Cerebellar cortex (tissue), 1 donor: ENCODE data around the gene PPOX.

Experiments used
- DNase-seq: peaks from one replicate; pipeline ENCODE4 v3.0.0-alpha.2; 2015; ENCODE audit warnings: low spot score

The PPOX gene

DNA sequence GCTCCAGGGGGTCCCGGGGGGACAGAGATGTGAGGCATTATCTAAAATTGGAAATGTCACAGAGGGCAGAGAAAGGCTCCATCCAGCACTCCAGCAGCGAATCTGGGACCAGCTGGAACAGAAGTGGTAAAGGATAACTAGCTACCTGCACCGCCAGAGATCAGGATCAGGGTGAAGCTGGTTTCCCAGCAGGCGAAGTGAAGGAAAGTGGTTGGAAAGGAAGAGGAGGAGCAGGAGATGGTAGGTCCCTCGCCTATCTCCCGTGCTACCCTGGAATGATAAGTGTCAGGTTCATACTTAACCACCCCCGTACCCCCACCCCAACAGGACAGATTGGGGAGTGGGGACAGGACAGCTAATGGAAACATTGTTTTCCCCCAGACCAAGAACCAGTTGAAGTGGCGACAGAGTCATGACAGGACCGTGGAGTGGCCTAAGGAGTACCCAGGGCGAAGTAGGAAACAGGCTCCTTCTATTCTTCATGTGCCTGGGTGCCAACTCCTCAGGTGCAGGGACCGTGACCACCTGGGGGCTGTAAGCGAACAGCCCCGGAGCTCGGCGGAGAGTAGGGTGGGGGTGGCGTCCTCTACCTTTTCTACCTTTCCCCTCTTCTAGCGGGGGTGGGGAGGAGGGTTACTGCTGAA lies 10.4 kb downstream of the PPOX start:
- no peak for DNase-seq

DNA sequence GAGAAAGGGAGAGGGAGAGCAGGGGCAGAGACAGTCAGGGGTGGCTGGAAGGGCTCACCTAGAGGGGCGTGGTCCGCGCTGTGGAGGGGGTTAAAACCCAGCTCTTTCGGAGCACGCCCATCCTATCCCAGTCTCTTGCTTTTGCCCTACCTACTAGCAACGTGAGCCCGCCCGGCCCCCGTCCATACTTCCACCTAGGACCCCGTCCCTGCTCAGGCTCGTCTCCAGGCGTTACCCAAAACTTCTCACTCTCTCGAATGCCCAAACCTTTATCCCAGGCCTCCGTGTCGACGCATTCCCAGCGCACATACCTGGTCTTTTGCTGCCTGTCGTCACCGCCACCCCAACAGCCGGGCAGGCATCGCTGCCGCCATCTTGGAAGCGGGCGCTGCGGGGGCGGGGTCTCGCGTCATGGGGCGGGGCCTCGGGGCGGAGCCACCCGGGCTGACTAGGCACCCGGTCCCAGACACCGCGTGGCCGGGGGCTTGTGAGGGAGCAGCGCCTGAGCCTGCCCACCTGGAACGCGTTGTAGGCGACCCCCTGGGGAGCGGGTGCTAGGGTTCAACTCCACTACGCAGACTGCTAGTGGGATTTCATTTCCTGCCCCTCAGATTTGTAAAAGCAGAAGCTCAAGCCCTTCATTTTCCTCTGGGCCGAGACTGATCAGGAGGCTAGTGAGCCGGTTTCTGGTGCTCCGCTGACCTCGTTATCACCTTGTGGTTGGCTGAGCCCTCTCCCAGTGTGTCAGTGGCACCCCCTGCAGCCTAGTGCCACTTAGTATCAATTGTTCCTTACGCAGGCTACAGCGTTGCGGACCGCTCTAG lies 11.1 kb downstream of the PPOX start, which contains the start of gene B4GALT3:
Gene B4GALT3, minus strand, starts transcription at position 396 of the 824 bp plus-strand sequence. CDS start 1,447 bp downstream, outside the sequence.
- DNase-seq = peak; percentile 84

DNA sequence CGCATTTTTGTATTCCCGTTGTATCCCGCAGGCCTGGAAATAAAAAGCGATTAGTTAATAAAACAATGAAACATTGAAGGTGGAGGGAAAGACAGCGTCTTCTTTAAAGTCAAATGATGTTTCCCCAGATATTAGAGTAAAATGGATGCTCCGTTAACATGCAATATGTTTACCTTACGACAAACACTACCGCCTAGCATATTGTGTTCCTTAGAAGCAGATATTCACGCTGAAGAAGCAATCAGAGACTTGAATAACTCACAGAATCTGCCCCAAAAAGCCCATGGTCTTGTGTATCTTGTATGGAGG lies 11.7 kb downstream of the PPOX start:
- no peak for DNase-seq

- DNase-seq = no peak
These were observed 13.5 kb downstream of the PPOX start for GRCh38 chr1:161179698-161180097.

GRCh38 chr1:161180639-161181038 lies 14.4 kb downstream of the PPOX start:
- peak; percentile 28 for DNase-seq

DNA sequence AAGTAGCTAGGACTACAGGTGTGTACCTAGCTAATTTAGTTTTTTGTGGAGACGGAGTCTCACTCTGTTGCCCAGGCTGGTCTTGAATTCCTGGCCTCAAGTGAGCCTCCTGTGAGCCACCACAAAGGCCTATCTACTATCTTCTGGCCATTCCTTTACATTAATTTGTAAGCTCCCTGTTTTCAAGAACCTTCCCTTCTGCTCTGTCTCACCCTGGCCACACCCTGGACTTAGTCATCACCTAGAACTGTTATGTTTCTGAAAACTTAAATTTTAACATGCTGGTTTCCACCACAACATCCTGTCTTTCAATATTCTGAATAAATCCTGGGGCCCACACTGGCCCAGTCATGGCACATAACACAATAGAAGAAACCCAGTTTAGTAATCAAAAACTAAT lies 16.0 kb downstream of the PPOX start:
- no peak for DNase-seq

DNA sequence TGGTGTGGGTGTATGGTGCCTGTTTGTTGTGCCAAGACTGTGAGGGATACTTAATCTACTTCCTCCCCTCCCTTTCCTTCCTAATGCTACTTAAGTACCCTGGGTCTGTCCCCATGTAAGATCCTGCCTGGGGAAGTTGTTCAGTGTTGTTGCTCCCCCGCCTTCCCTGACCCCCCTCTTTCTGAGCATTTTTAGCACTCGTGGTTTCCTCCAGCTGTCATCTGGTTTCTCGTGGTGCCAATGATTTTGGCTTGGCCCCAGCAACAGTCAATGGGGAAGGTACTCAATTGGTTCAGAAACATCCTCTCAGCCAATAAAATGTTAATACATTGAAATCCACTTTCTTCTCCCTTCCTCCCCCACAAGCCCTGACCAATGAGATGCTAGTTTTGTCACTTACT lies 19.1 kb downstream of the PPOX start:
- peak; percentile 64 for DNase-seq

GRCh38 chr1:161185732-161186311 lies 19.6 kb downstream of the PPOX start:
- no peak for DNase-seq

- no peak for DNase-seq
These were observed 21.1 kb downstream of the PPOX start for GRCh38 chr1:161187311-161187710.

DNA sequence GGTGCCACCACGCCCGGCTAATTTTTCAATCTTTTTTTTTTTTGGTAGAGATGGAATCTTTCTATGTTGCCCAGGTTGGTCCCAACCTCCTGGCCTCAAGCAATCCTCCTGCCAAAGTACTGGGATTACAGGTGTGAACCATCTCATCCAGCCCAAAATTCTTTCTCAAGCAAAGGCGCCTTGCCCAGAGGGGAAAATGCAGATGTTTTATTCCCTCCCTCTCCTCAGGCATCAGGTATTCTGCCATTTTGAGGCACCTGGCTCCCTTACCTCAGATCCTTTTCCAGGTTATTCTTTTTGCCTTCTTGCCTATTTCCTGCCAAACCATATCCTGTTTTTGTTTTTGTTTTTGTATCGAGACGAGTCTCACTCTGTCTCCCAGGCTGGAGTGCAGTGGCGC lies 22.2 kb downstream of the PPOX start:
- no peak for DNase-seq

- no peak for DNase-seq
These were observed 22.8 kb downstream of the PPOX start for GRCh38 chr1:161189036-161189435.

DNA sequence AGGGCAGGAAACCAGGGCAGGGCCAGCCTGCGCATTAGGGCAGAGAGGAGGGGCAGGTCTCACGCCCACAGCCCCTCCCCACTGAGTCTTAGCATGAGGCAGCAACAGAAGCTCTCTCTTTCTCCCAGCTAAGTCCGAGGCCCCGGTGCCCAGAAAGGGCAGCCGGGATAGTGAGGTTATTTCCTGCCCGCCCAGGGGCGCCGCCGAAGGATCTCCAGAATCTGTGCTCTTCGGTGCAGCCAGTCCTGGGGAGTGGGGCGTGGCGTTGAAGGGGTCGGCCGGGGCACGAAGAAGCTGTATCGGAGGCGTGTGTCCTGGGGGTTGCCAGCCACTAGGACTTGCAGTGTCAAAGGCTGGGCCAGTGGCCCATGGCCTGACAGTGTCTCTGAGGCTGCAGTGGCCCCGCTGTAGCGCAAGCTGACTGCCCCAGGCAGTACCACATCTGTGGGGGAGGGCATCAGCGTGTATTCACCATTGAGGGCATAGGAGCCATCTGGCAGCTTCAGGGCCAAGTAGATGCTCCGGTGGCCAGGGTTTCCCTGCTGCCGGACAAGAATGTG lies 24.8 kb downstream of the PPOX start:
- DNase-seq = no peak

DNA sequence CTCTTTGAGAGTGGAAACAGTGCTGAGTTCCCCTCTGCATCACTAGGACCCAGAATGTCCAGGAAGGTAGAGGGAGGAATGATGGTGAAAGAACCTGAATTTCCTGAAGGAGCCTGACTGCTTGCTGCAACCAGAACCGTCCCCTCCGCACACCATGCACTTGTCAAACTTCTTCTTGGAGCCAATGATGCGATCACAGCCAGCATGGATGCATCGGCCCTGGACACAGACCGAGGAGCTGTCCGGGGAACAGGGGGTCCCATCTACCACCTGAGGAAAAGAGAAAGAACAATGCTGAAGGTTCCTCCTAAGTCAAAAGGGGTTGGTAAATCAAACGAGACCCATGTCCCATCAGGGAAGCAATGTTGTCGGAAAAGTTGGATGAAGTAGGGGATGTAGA lies 25.7 kb downstream of the PPOX start:
- no peak for DNase-seq

- DNase-seq = peak; percentile 78
These were observed 26.5 kb downstream of the PPOX start for GRCh38 chr1:161192476-161193465.

GRCh38 chr1:161193561-161194235 lies 27.5 kb downstream of the PPOX start:
- no peak for DNase-seq

- DNase-seq = no peak
These were observed 28.9 kb downstream of the PPOX start for GRCh38 chr1:161195171-161195570.

DNA sequence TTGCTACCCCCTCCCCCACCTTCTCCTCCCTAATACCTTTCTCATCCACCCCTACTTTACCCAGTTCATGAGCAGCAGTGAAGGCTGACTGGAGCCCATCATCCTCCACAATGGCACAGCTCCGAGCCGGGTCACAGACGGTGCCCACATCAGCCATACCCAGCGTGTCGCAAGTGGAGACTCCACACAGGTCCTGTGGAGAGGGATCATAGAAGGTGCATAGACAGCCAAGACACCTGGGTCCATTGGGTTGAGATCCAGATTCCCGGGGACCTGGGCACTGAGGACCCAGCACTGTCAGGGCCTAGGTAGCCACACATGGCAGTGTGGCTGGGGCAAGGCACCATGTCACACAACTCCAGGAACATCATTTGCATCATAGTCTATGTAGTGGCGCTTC lies 29.9 kb downstream of the PPOX start:
- no peak for DNase-seq

GRCh38 chr1:161196521-161197451 lies 30.6 kb downstream of the PPOX start:
- no peak for DNase-seq

DNA sequence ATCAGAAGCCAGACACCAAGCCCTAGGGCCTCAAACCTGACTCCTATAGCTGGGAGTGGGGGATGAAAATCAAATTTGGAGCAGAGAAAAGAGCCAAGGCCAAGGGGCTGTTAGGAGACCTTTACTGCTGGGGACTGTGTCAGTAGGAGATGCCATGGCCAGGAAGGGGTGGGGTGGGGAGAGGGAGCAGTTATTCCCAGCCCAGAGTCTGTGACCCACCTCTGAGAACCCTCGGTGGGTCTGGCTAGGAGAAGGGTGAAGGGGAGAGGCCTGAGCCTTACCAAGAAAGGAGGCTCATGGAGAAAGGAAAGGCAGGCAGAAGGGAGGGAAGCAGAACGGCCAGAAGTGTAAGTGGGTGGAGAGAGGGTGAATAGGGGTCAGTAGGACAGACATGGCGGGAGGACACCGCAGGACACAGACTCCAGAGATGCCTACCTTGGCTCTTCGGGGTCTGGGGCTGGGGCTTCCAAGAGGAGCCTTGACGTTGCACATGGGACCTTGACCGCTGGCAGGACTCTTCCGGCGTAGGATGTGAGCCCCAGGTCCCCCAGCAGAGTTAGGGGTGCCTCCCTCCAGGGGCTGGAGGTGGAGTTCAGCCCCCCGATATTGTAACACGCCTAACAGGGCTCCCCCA lies 31.5 kb downstream of the PPOX start:
- DNase-seq = no peak
